CD14-positive monocyte (primary cell): ENCODE results near the gene PITPNC1. TPM values are rescaled to one million over a fixed set of nuclear protein-coding genes. Genes with fewer than 3 reads are reported as not detected.

Source experiments
- DNase-seq, 3 donors: peaks; one replicate each; pipeline ENCODE4 v3.0.0-alpha.2; 2011 to 2022
- H2AFZ ChIP-seq: 2 replicates; pipeline ENCODE4 v1.6.0; 2012; ENCODE audit warnings: mild to moderate bottlenecking, low read depth, low read length, inconsistent platforms; ENCODE audit not compliant: insufficient read depth, poor library complexity, severe bottlenecking
- H3K27ac ChIP-seq, 2 donors: 1 replicate in 1 of 2; 2 replicates in 1 of 2; pipeline ENCODE4 v1.5.1; 2012 to 2013; ENCODE audit warnings: low read length in 2 of 2, control low read depth in 1 of 2, inconsistent platforms in 1 of 2, low read depth in 1 of 2, mild to moderate bottlenecking in 1 of 2
- H3K27me3 ChIP-seq, 2 donors: one replicate each; pipeline versions ENCODE4 v1.6.0 to v1.6.1; 2011 to 2013; ENCODE audit warnings: low read length in 2 of 2; ENCODE audit not compliant: control insufficient read depth in 2 of 2, insufficient read depth in 2 of 2
- H3K36me3 ChIP-seq, 2 donors: replicated peaks in 1 of 2; 1 replicate in 1 of 2; 2 replicates in 1 of 2; pipeline versions ENCODE4 v1.5.1 to v1.6.1; 2012 to 2013; ENCODE audit warnings: low read length in 2 of 2, control low read depth in 1 of 2, inconsistent platforms in 1 of 2, mild to moderate bottlenecking in 1 of 2; ENCODE audit not compliant: insufficient read depth in 2 of 2, control insufficient read depth in 1 of 2
- H3K4me1 ChIP-seq, 2 donors: 1 replicate in 1 of 2; 2 replicates in 1 of 2; pipeline versions ENCODE4 v1.5.1 to v1.6.1; 2012 to 2013; ENCODE audit warnings: low read length in 2 of 2, control low read depth in 1 of 2, inconsistent platforms in 1 of 2, mild to moderate bottlenecking in 1 of 2, moderate library complexity in 1 of 2; ENCODE audit not compliant: insufficient read depth in 2 of 2, control insufficient read depth in 1 of 2
- H3K4me2 ChIP-seq: replicated peaks from 2 replicates; pipeline ENCODE3; 2012; ENCODE audit warnings: low read length, moderate library complexity, mild to moderate bottlenecking; ENCODE audit not compliant: poor library complexity, severe bottlenecking; ENCODE audit errors: extremely low read depth
- H3K4me3 ChIP-seq, 3 experiments: fragments of 200-600 bp in 1 of 3; sonication (generic) in 1 of 3; replicated peaks in 1 of 3; 1 replicate in 2 of 3; 2 replicates in 1 of 3; pipeline ENCODE4 v1.5.1; 2011 to 2013; ENCODE audit warnings: low read length in 3 of 3, mild to moderate bottlenecking in 3 of 3, control low read depth in 2 of 3, low read depth in 2 of 3, inconsistent platforms in 1 of 3, moderate library complexity in 1 of 3
- H3K79me2 ChIP-seq: 2 replicates; pipeline ENCODE4 v1.6.0; 2012; ENCODE audit warnings: mild to moderate bottlenecking, control low read depth, inconsistent platforms, low read length, moderate library complexity; ENCODE audit not compliant: insufficient read depth
- H3K9ac ChIP-seq: 2 replicates; pipeline ENCODE4 v1.6.0; 2017; ENCODE audit warnings: low read length, mild to moderate bottlenecking; ENCODE audit not compliant: insufficient read depth, poor library complexity, severe bottlenecking
- H3K9me3 ChIP-seq, 2 donors: replicated peaks in 1 of 2; 1 replicate in 1 of 2; 2 replicates in 1 of 2; pipeline versions ENCODE4 v1.5.1 to v1.6.1; 2012 to 2013; ENCODE audit warnings: low read length in 2 of 2, control low read depth in 1 of 2; ENCODE audit not compliant: control insufficient read depth in 1 of 2, insufficient read depth in 1 of 2
- H4K20me1 ChIP-seq: 2 replicates; pipeline ENCODE4 v1.6.0; 2012; ENCODE audit warnings: mild to moderate bottlenecking, low read length, control low read depth, moderate library complexity; ENCODE audit not compliant: insufficient read depth
- H3K27ac Mint-ChIP-seq, 7 donors: one replicate each; pipeline ENCODE4 v1.8.0; 2020; ENCODE audit warnings: mild to moderate bottlenecking in 7 of 7, mixed read lengths in 7 of 7, moderate library complexity in 6 of 7, inconsistent platforms in 2 of 7
- H3K27me3 Mint-ChIP-seq, 3 donors: one replicate each; pipeline ENCODE4 v1.8.0; 2021 to 2022; ENCODE audit warnings: low read depth in 3 of 3, mild to moderate bottlenecking in 3 of 3, mixed read lengths in 3 of 3, moderate library complexity in 3 of 3, inconsistent platforms in 1 of 3
- H3K36me3 Mint-ChIP-seq, 2 donors: one replicate each; pipeline ENCODE4 v1.8.0; 2020; ENCODE audit warnings: mixed read lengths in 2 of 2, inconsistent platforms in 1 of 2, mild to moderate bottlenecking in 1 of 2
- H3K4me1 Mint-ChIP-seq: one replicate; pipeline ENCODE4 v1.8.0; 2020; ENCODE audit warnings: mild to moderate bottlenecking, mixed read lengths
- H3K4me3 Mint-ChIP-seq, 2 donors: one replicate each; pipeline ENCODE4 v1.8.0; 2020; ENCODE audit warnings: mild to moderate bottlenecking in 2 of 2, mixed read lengths in 2 of 2, moderate library complexity in 1 of 2
- H3K9me3 Mint-ChIP-seq, 7 donors: one replicate each; pipeline ENCODE4 v1.8.0; 2020 to 2022; ENCODE audit warnings: mixed read lengths in 7 of 7, mild to moderate bottlenecking in 6 of 7, moderate library complexity in 6 of 7, inconsistent platforms in 2 of 7
- WGBS: methylation state at CpG from one replicate; pipeline ENCODE4 v1.1.5; 2013; ENCODE audit warnings: missing lambda C conversion rate; ENCODE audit not compliant: insufficient coverage; 5-methylcytosine and 5-hydroxymethylcytosine counted together
- intact Hi-C, 2 donors: fragments of 100-400 bp; cut with micrococcal nuclease; formaldehyde crosslinking; loops; one replicate each; pipeline versions ENCODE4 v1.15.0 to v1.15.1; 2023
- polyA plus RNA-seq, 3 donors: library from polyadenylated mRNA; depleted of rRNA in 1 of 3; unstranded in 2 of 3; stranded (reverse) in 1 of 3; fragments of 300-500 nt in 2 of 3; fragments of >200 nt in 1 of 3; fragmentation: Illumina TruSeq in 2 of 3; gene quantifications; 1 replicate in 2 of 3; 2 replicates in 1 of 3; pipeline ENCODE4 v1.2.3, GENCODE V29; 2012 to 2021
- TF ChIP-seq, protein P1 (sequence below): fragments of 200-600 bp; IDR thresholded peaks from one replicate; pipeline ENCODE4 v1.8.0; 2022; ENCODE audit warnings: antibody characterized with exemption, mild to moderate bottlenecking

The PITPNC1 gene
- polyA plus RNA-seq, 3 donors = 18.5 to 31.0 (median 21.7) TPM

DNA sequence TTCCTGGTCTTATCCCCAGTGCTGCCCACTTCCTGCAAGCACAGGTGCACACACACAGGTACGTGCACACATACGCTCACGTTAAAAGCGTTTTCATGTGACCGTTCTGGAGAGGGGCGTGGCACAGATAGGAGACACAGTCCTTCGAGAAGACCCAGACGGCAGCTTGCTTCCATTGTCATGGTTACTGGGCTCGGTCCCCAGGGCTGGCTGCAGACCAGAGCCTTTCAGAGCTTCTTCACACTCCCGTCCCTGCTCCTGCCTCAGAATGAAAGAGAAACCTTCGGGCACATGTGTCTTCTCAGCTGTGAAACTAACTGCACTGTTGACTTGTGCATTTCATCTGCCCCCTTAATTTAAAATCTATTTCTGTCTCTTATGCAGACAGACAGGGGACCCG, 154.2 kb downstream of the PITPNC1 start:
- Mint-ChIP-seq H3K4me3 (no peak overlapping the region), H3K36me3 (peaks cover 20 to 38% of the 10 kb centered on the region in 2 donors), H3K9me3 (no peaks in the 10 kb centered on the region), H3K4me1 (no peaks in the 10 kb centered on the region), H3K27ac (no peak overlapping the region), H3K27me3 (peaks cover 0 to 3% (median 0%) of the 10 kb centered on the region in 3 donors)
- Histone ChIP-seq H3K27me3 (no peaks in the 10 kb centered on the region), H3K9me3 (no peaks in the 10 kb centered on the region), H3K27ac (no peak overlapping the region), H3K36me3 (peaks cover 0 to 13% of the 10 kb centered on the region in 2 donors), H3K79me2 (no peaks in the 10 kb centered on the region), H2AFZ (no peak overlapping the region), H3K9ac (no peak overlapping the region), H3K4me3 (no peak overlapping the region), H3K4me1 (no peaks in the 10 kb centered on the region), H3K4me2 (no peak overlapping the region), H4K20me1 (peaks cover 24% of the 10 kb centered on the region)
- intact Hi-C loops = no loop called here
- 98% methylated on average over 12 of the region's 12 CpGs for WGBS
- TF ChIP-seq, protein P1, sequence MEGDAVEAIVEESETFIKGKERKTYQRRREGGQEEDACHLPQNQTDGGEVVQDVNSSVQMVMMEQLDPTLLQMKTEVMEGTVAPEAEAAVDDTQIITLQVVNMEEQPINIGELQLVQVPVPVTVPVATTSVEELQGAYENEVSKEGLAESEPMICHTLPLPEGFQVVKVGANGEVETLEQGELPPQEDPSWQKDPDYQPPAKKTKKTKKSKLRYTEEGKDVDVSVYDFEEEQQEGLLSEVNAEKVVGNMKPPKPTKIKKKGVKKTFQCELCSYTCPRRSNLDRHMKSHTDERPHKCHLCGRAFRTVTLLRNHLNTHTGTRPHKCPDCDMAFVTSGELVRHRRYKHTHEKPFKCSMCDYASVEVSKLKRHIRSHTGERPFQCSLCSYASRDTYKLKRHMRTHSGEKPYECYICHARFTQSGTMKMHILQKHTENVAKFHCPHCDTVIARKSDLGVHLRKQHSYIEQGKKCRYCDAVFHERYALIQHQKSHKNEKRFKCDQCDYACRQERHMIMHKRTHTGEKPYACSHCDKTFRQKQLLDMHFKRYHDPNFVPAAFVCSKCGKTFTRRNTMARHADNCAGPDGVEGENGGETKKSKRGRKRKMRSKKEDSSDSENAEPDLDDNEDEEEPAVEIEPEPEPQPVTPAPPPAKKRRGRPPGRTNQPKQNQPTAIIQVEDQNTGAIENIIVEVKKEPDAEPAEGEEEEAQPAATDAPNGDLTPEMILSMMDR = no peak
- DNase-seq = no peak

DNA sequence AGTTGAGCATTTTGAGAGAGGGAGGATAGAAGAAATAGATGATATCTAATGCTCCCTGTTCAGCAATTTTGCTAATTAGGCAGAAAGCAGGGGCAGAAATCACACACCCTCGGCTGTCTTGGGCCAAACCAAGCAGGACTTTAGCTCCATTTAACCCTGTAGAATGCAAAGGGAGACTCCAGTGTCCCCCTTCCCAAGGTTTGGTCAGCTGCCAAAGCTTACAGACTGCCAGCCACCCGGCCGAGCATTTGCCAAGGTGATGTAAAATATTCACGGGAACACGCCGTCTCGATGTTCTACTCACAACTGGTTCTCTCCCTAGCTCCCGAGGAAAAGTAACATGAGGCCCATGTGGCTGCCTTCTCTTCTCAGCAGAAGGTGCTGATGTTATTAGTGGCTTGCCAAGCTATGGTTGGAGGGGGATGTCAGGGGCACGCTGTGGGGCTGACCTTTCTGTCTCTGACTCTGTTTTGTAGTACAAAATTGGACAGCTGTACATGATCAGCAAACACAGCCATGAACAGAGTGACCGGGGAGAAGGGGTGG, 155.3 kb downstream of the PITPNC1 start:
- intact Hi-C loops = no loop called here
- no peak overlapping the region for H3K27ac Mint-ChIP-seq
- H3K27ac ChIP-seq = no peak overlapping the region
- H3K27me3 Mint-ChIP-seq = peaks cover 0 to 3% (median 0%) of the 10 kb centered on the region in 3 donors
- peaks cover 19% of the 10 kb centered on the region for H4K20me1 ChIP-seq
- no peaks in the 10 kb centered on the region for H3K9me3 ChIP-seq
- no peaks in the 10 kb centered on the region for H3K4me1 Mint-ChIP-seq
- no peak overlapping the region for H3K9ac ChIP-seq
- no peak overlapping the region for H3K4me3 Mint-ChIP-seq
- H3K4me2 ChIP-seq = no peak overlapping the region
- no peak for DNase-seq
- H3K9me3 Mint-ChIP-seq = no peaks in the 10 kb centered on the region
- TF ChIP-seq, protein P1 = no peak
- H3K79me2 ChIP-seq = no peaks in the 10 kb centered on the region
- H3K4me3 ChIP-seq = no peak overlapping the region
- H3K36me3 ChIP-seq = peaks cover 0 to 22% of the 10 kb centered on the region in 2 donors
- H3K4me1 ChIP-seq = no peaks in the 10 kb centered on the region
- 99% methylated on average over 10 of the region's 10 CpGs for WGBS
- no peaks in the 10 kb centered on the region for H3K27me3 ChIP-seq
- H3K36me3 Mint-ChIP-seq = peaks cover 27 to 45% of the 10 kb centered on the region in 2 donors
- H2AFZ ChIP-seq = no peak overlapping the region
